IPS DF 6.9 (cell line): ENCODE data around the gene GRSF1.
"Not testable (repeated sequence)": the region's sequence is repeated elsewhere in the genome, so short reads cannot be mapped to it uniquely, and the experiment has no call there.

Source experiments
- DNase-seq: peaks from one replicate; pipeline ENCODE4 v3.0.0-alpha.2; 2013; ENCODE audit warnings: low read depth, low spot score
- H3K27ac ChIP-seq: one replicate; pipeline ENCODE4 v1.5.1; 2013; ENCODE audit warnings: low read length, control low read depth
- H3K27me3 ChIP-seq: 2 replicates; pipeline ENCODE4 v1.6.1; 2013; ENCODE audit warnings: mild to moderate bottlenecking, low read length; ENCODE audit not compliant: control insufficient read depth, insufficient read depth
- H3K36me3 ChIP-seq: 2 replicates; pipeline ENCODE4 v1.6.1; 2013; ENCODE audit warnings: low read length; ENCODE audit not compliant: control insufficient read depth, insufficient read depth
- H3K4me1 ChIP-seq: 2 replicates; pipeline ENCODE4 v1.6.1; 2013; ENCODE audit warnings: low read length; ENCODE audit not compliant: control insufficient read depth, insufficient read depth
- H3K4me3 ChIP-seq: 2 replicates; pipeline ENCODE4 v1.5.1; 2013; ENCODE audit warnings: mild to moderate bottlenecking, low read length
- H3K9me3 ChIP-seq: 2 replicates; pipeline ENCODE4 v1.6.1; 2013; ENCODE audit warnings: low read length, inconsistent platforms; ENCODE audit not compliant: control insufficient read depth, insufficient read depth
- WGBS: extraction: QIAGEN DNeasy Blood & Tissue Kit; methylation state at CpG from one replicate; pipeline ENCODE4 v1.1.7; 2013; ENCODE audit warnings: mixed read lengths, missing lambda C conversion rate; ENCODE audit not compliant: insufficient read length, insufficient coverage; 5-methylcytosine and 5-hydroxymethylcytosine counted together

GRSF1 gene

GRCh38 chr4:70855464-70855863, 15.8 kb upstream of the GRSF1 start:
- H3K27ac ChIP-seq: no peak overlapping the region
- no peak for DNase-seq
- no peak overlapping the region for H3K4me3 ChIP-seq
- H3K4me1 ChIP-seq: no peaks in the 10 kb centered on the region
- WGBS: no CpG with 5 or more reads among the region's 2 CpGs
- no peaks in the 10 kb centered on the region for H3K27me3 ChIP-seq
- H3K36me3 ChIP-seq: no peaks in the 10 kb centered on the region
- H3K9me3 ChIP-seq: no peaks in the 10 kb centered on the region

- no peak overlapping the region for H3K4me3 ChIP-seq
- no peaks in the 10 kb centered on the region for H3K9me3 ChIP-seq
- no peaks in the 10 kb centered on the region for H3K4me1 ChIP-seq
- no peak overlapping the region for H3K27ac ChIP-seq
- no CpG with 5 or more reads among the region's 5 CpGs for WGBS
- no peaks in the 10 kb centered on the region for H3K27me3 ChIP-seq
- H3K36me3 ChIP-seq: no peaks in the 10 kb centered on the region
- DNase-seq: no peak
These were observed 9.6 kb upstream of the GRSF1 start for GRCh38 chr4:70849291-70849690.

GRCh38 chr4:70844180-70844579, 4.5 kb upstream of the GRSF1 start:
- H3K4me3 ChIP-seq: no peak overlapping the region
- H3K36me3 ChIP-seq: no peaks in the 10 kb centered on the region; the same call in 1 of the 2 replicates
- no peaks in the 10 kb centered on the region for H3K27me3 ChIP-seq
- no peaks in the 10 kb centered on the region; the same call in 1 of the 2 replicates for H3K4me1 ChIP-seq
- H3K9me3 ChIP-seq: no peaks in the 10 kb centered on the region
- no peak for DNase-seq
- WGBS: no CpG with 5 or more reads among the region's 9 CpGs
- no peak overlapping the region for H3K27ac ChIP-seq

- WGBS: no CpG with 5 or more reads among the region's 6 CpGs
These were observed 3.2 kb upstream of the GRSF1 start for GRCh38 chr4:70842761-70843435.

GRCh38 chr4:70841951-70842350, 2.3 kb upstream of the GRSF1 start:
- H3K27me3 ChIP-seq: no peaks in the 10 kb centered on the region
- no CpG with 5 or more reads among the region's 1 CpG for WGBS

More at GRCh38 chr4:70842761-70843435, 3.2 kb upstream of the GRSF1 start:
- Histone ChIP-seq H3K9me3 (no peaks in the 10 kb centered on the region), H3K36me3 (no peaks in the 10 kb centered on the region; the same call in 1 of the 2 replicates), H3K4me3 (no peak overlapping the region), H3K27me3 (no peaks in the 10 kb centered on the region), H3K4me1 (no peaks in the 10 kb centered on the region; the same call in 1 of the 2 replicates), H3K27ac (no peak overlapping the region)
- DNase-seq: no peak

GRCh38 chr4:70841211-70841610, 1.5 kb upstream of the GRSF1 start:
- H3K27me3 ChIP-seq: no peaks in the 10 kb centered on the region
- no peak for DNase-seq
- no peak overlapping the region for H3K4me3 ChIP-seq

More at GRCh38 chr4:70841951-70842350, 2.3 kb upstream of the GRSF1 start:
- Histone ChIP-seq H3K4me3 (no peak overlapping the region), H3K36me3 (no peaks in the 10 kb centered on the region; the same call in 1 of the 2 replicates), H3K4me1 (no peaks in the 10 kb centered on the region; the same call in 1 of the 2 replicates), H3K9me3 (no peaks in the 10 kb centered on the region), H3K27ac (no peak overlapping the region)
- DNase-seq: no peak

GRCh38 chr4:70840631-70841030, 941 bp upstream of the GRSF1 start:
- DNase-seq, H3K27ac ChIP-seq, H3K27me3 ChIP-seq, H3K4me3 ChIP-seq, H3K9me3 ChIP-seq, H3K36me3 ChIP-seq, H3K4me1 ChIP-seq: not testable (repeated sequence)
- WGBS: no CpG with 5 or more reads among the region's 16 CpGs

More at GRCh38 chr4:70841211-70841610, 1.5 kb upstream of the GRSF1 start:
- no peak overlapping the region for H3K27ac ChIP-seq
- H3K4me1 ChIP-seq: no peaks in the 10 kb centered on the region; the same call in 1 of the 2 replicates
- H3K9me3 ChIP-seq: no peaks in the 10 kb centered on the region
- no peaks in the 10 kb centered on the region; the same call in 1 of the 2 replicates for H3K36me3 ChIP-seq

- H3K4me3 ChIP-seq, H3K4me1 ChIP-seq, H3K27ac ChIP-seq, H3K9me3 ChIP-seq, H3K36me3 ChIP-seq, DNase-seq, H3K27me3 ChIP-seq: not testable (repeated sequence)
- WGBS: no CpG with 5 or more reads among the region's 20 CpGs
These were observed 447 bp upstream of the GRSF1 start for GRCh38 chr4:70840137-70840536.

- WGBS: no CpG with 5 or more reads among the region's 80 CpGs
These were observed 763 bp downstream of the GRSF1 start for GRCh38 chr4:70838666-70839588.

GRCh38 chr4:70838204-70838603, 1.5 kb downstream of the GRSF1 start:
- H3K9me3 ChIP-seq: no peaks in the 10 kb centered on the region
- no peaks in the 10 kb centered on the region for H3K27me3 ChIP-seq
- no CpG with 5 or more reads among the region's 4 CpGs for WGBS
- peak overlapping the region; percentile 98; the same call in 1 of the 2 replicates for H3K4me3 ChIP-seq
- no peaks in the 10 kb centered on the region; the same call in 1 of the 2 replicates for H3K4me1 ChIP-seq
- peaks cover 5% of the 10 kb centered on the region for H3K36me3 ChIP-seq
- no peak overlapping the region for H3K27ac ChIP-seq
- DNase-seq: no peak

More at GRCh38 chr4:70838666-70839588, 763 bp downstream of the GRSF1 start:
- Histone ChIP-seq H3K4me3 (peak overlapping the region; percentile 98), H3K9me3 (no peaks in the 10 kb centered on the region), H3K27me3 (no peaks in the 10 kb centered on the region), H3K36me3 (peaks cover 5% of the 10 kb centered on the region), H3K4me1 (no peaks in the 10 kb centered on the region; the same call in 1 of the 2 replicates), H3K27ac (no peak overlapping the region)
- no peak for DNase-seq
